HG02840 (cell line): ENCODE data around the gene BICDL1.
"Not testable (repeated sequence)": the region's sequence is repeated elsewhere in the genome, so short reads cannot be mapped to it uniquely, and the experiment has no call there.

Experiments used
- ATAC-seq: cut with Tn5 transposase; IDR thresholded peaks from one replicate; pipeline ENCODE4 v1.9.1; 2021; ENCODE audit warnings: mild to moderate bottlenecking, moderate library complexity, moderate number of reproducible peaks; ENCODE audit not compliant: unreplicated experiment, low FRiP score

Gene BICDL1

GRCh38 chr12:119998471-119999245, 9.6 kb downstream of the BICDL1 start:
- ATAC-seq = no peak

- no peak for ATAC-seq
Measured at GRCh38 chr12:120000556-120000955, 11.5 kb downstream of the BICDL1 start.

GRCh38 chr12:120006258-120006975, 17.4 kb downstream of the BICDL1 start:
- ATAC-seq = no peak

- ATAC-seq = no peak
Measured at GRCh38 chr12:120007272-120007671, 18.2 kb downstream of the BICDL1 start.

GRCh38 chr12:120010661-120011230, 21.7 kb downstream of the BICDL1 start:
- no peak for ATAC-seq

GRCh38 chr12:120012067-120012621, 23.1 kb downstream of the BICDL1 start:
- ATAC-seq = peak; percentile 85

GRCh38 chr12:120013659-120014380, 24.8 kb downstream of the BICDL1 start:
- no peak for ATAC-seq

GRCh38 chr12:120014381-120014735, 25.3 kb downstream of the BICDL1 start:
- ATAC-seq = not testable (repeated sequence)

- no peak for ATAC-seq
Measured at GRCh38 chr12:120015313-120015712, 26.3 kb downstream of the BICDL1 start.

GRCh38 chr12:120016199-120016598, 27.2 kb downstream of the BICDL1 start:
- ATAC-seq = not testable (repeated sequence)

- ATAC-seq = no peak
Measured at GRCh38 chr12:120019197-120019596, 30.2 kb downstream of the BICDL1 start.

GRCh38 chr12:120019938-120020337, 30.9 kb downstream of the BICDL1 start:
- no peak for ATAC-seq

- no peak for ATAC-seq
Measured at GRCh38 chr12:120024193-120024592, 35.2 kb downstream of the BICDL1 start.

GRCh38 chr12:120025640-120026039, 36.6 kb downstream of the BICDL1 start:
- ATAC-seq = no peak

- no peak for ATAC-seq
Measured at GRCh38 chr12:120032242-120032641, 43.2 kb downstream of the BICDL1 start.

- ATAC-seq = no peak
Measured at GRCh38 chr12:120037851-120038250, 48.8 kb downstream of the BICDL1 start.

- ATAC-seq = no peak
Measured at GRCh38 chr12:120039711-120040110, 50.7 kb downstream of the BICDL1 start.

- ATAC-seq = no peak
Measured at GRCh38 chr12:120041386-120042231, 52.6 kb downstream of the BICDL1 start.

- not testable (repeated sequence) for ATAC-seq
Measured at GRCh38 chr12:120045367-120045766, 56.3 kb downstream of the BICDL1 start.

GRCh38 chr12:120047072-120047471, 58.0 kb downstream of the BICDL1 start:
- no peak for ATAC-seq
